ENCODE measurements around the gene SELENON. TPM values are rescaled to one million over a fixed set of nuclear protein-coding genes. Genes with fewer than 3 reads are reported as not detected.

The SELENON gene
- total RNA-seq, 1 donor from 2014 or later: 7.6 TPM

DNA sequence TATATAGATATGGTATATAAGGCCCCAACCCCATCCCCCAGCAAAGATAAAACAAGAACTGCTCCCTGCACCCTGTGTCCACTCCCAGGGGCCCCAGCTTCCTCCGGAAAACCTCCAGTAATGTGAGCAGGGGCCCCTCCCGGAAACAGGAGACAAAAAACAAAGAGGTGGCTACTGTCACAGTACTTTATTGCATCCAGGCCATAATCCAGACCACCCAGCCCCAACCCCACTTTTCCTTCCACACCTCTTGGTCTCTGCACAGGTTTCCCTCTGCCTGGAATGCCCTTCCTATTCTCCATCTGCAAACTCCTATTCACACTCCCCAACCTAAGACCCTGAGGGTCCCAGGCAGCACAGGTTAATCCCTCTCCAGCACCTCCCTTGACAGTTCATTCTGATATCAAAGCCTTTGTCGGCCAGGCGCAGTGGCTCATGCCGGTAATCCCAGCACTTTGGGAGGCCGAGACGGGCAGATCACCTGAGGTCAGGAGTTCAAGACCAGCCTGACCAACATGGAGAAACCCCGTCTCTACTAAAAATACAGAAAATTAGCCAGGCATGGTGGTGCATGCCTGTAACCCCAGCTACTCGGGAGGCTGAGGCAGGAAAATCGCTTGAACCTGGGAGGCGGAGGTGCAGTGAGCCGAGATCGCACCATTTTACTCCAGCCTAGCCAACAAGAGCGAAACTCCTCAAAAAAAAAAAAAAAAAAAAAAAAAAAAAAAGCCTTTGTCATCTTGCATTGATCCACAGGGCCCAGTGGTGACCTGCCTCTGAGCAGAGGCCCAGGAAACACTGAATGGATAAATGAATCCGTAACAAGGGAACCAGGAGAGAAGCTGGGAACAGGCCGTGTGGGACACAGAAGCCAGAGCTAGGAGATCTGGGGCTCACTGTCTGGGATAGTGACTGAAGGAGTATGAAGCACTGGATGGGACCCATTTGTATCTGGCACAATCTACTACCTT lies 61.6 kb downstream of the SELENON start:
- intact Hi-C loops (cut with micrococcal nuclease): no loop called here

DNA sequence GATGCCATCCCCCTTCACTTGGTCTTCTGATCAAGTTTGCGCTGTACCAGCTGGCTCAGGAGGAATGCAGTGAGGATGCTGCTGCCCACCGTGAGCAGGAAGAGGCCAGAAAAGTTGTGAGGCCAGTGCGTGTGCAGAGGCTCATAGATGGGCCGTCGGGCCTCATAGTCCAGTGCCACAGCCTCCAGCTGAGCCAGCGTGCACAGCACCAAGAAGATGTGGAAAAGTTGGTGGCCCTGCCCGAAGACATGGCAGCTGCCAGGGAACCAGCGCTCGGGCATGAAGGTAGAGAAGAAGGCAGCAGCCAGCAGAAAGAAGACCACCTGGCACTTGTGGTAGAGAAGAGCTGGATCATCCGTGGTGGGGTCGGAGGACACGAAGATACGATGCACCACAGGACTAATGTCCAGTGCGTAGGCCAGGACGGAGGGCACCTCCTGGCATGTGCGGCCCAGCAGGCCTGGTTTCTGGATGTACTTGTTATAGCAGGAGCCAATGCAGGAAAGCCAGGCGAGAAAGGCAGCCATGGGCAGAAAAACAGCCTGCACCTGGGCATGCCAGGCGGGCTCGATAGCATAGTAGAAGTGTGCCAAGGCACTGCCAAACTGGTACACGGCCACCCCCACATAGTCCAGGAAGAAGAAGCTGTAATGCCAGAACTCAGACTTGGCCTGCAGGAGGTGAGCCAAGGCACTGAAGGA lies 62.9 kb downstream of the SELENON start:
- intact Hi-C loops (cut with micrococcal nuclease): no loop called here

DNA sequence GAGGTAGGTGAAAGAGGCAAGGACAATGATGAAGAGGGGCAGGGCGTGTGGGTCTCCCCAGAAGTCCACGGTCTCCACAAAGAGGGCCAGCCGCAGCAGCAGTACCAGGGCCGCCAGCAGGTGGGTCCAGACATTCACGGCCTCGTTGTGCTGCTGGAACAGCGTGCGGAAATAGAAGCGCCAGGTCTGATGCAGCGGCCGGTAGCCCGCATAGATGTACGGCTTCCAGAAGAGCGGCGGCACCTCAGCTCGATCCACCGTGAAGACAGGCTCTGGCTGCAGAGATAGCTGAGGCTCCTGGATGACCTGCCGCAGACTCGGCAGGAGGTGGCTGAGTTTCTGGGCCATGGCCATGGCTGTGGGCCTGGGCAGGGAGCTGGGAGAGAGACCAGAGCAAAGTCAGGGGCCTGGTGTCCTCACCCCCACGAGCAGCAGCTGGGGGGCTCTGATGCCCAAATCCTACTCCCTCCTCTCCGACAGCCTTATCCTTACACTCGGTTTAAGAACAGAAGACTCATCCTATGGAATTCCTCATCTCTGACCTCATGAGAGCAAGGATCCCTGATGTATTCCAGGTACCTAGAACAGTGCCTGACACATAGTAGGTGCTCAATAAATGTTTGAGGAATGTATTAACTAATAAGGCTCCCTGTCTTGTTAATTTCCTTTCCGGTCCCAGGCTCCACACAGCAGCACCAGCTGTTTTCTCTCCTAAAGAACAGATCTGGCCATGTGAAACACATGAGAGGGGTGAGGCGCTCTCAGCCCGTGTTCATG lies 63.7 kb downstream of the SELENON start:
- intact Hi-C loops (cut with micrococcal nuclease): no loop called here

- intact Hi-C loops (cut with micrococcal nuclease): no loop called here
These were observed 64.4 kb downstream of the SELENON start for GRCh38 chr1:25864434-25864833.

GRCh38 chr1:25866288-25866687 lies 66.3 kb downstream of the SELENON start:
- intact Hi-C loops (cut with micrococcal nuclease): no loop called here

- intact Hi-C loops (cut with micrococcal nuclease): no loop called here
These were observed 67.4 kb downstream of the SELENON start for GRCh38 chr1:25867210-25867991.

Other genes starting within 250 kb of the SELENON start
- 11.4 and 12.1 TPM in 2 replicates for gene MAN1C1, start 183.4 kb upstream of the SELENON start, total RNA-seq
- gene MTFR1L, start 19.8 kb downstream of the SELENON start, total RNA-seq: 30.7 and 31.4 TPM in 2 replicates
- 6.5 and 6.6 TPM in 2 replicates for gene AUNIP, start 59.3 kb downstream of the SELENON start, total RNA-seq
- gene PAQR7, start 75.5 kb downstream of the SELENON start, total RNA-seq: 2.2 and 2.4 TPM in 2 replicates
- 527 and 531 TPM in 2 replicates for gene STMN1, start 106.2 kb downstream of the SELENON start, total RNA-seq
- gene PAFAH2, start 197.9 kb downstream of the SELENON start, total RNA-seq: 11.2 and 12.4 TPM in 2 replicates
- not detected in 2 replicates for gene EXTL1, start 221.6 kb downstream of the SELENON start, total RNA-seq
- gene SLC30A2, start 245.9 kb downstream of the SELENON start, total RNA-seq: not detected in 2 replicates